HEK293 (cell line): ENCODE measurements around the gene RNF4.

Source experiments
- ZNF140 ChIP-seq: fragments of 450-650 bp; formaldehyde crosslinking; IDR thresholded peaks from 2 replicates; pipeline ENCODE4 v1.5.1; 2016; ENCODE audit warnings: missing biosample characterization, missing genetic modification characterization
- ZNF362 ChIP-seq: fragments of 450-650 bp; formaldehyde crosslinking; IDR thresholded peaks from 2 replicates; pipeline ENCODE4 v1.5.1; 2016; ENCODE audit warnings: missing biosample characterization, missing genetic modification characterization

- no peak for TF ChIP-seq ZNF362 (tag by site-specific recombination)
- no peak for TF ChIP-seq ZNF140
These were observed 34.5 kb upstream of the RNF4 start for GRCh38 chr4:2434420-2434819.
